HepG2 (cell line): ENCODE data around the gene DNMT3A. TPM values are rescaled to one million over a fixed set of nuclear protein-coding genes. Genes with fewer than 3 reads are reported as not detected.

ENCODE experiments used
- AHR ChIP-seq: IDR thresholded peaks from 2 replicates; pipeline ENCODE4 v1.6.1; 2018; ENCODE audit warnings: missing genetic modification reagents, missing compliant biosample characterization
- HDAC6 ChIP-seq: fragments of 200-600 bp; sonication (generic); IDR thresholded peaks from 2 replicates; pipeline ENCODE4 v1.7.0; 2017; ENCODE audit warnings: mild to moderate bottlenecking, antibody characterized with exemption, low read length, low read depth
- HMGA1 ChIP-seq: sonication (generic); formaldehyde crosslinking; conservative IDR thresholded peaks from 2 replicates; pipeline ENCODE4 v1.4.0; 2020; ENCODE audit warnings: missing genetic modification reagents
- MAFK ChIP-seq, 2 experiments: IDR thresholded peaks in 1 of 2; conservative IDR thresholded peaks in 1 of 2; 2 replicates each; pipeline ENCODE4 v1.6.1; 2011; ENCODE audit warnings: improper control_type of control experiment in 2 of 2, low read length in 2 of 2
- MTERF4 ChIP-seq: sonication (generic); formaldehyde crosslinking; IDR thresholded peaks from 2 replicates; pipeline ENCODE4 v1.8.0; 2023; ENCODE audit warnings: mild to moderate bottlenecking, missing genetic modification reagents
- NFE2L1 ChIP-seq: sonication (generic); formaldehyde crosslinking; IDR thresholded peaks from 2 replicates; pipeline ENCODE4 v1.4.0; 2020; ENCODE audit warnings: missing genetic modification reagents, mild to moderate bottlenecking, borderline replicate concordance
- PBX3 ChIP-seq: sonication (generic); formaldehyde crosslinking; IDR thresholded peaks from 2 replicates; pipeline ENCODE4 v1.8.1; 2023; ENCODE audit warnings: missing genetic modification reagents, inconsistent platforms, borderline replicate concordance
- ZFX ChIP-seq: sonication (generic); formaldehyde crosslinking; IDR thresholded peaks from 2 replicates; pipeline ENCODE4 v1.4.0; 2020; ENCODE audit warnings: mild to moderate bottlenecking, low read depth, missing genetic modification reagents, moderate library complexity
- ZNF274 ChIP-seq: sonication (generic); formaldehyde crosslinking; IDR thresholded peaks from 2 replicates; pipeline ENCODE4 v1.5.1; 2020; ENCODE audit warnings: mild to moderate bottlenecking, missing genetic modification reagents
- ZNF780A ChIP-seq: sonication (generic); formaldehyde crosslinking; IDR thresholded peaks from 2 replicates; pipeline ENCODE4 v1.8.0; 2022; ENCODE audit warnings: mild to moderate bottlenecking, missing genetic modification reagents, moderate library complexity
- polyA plus RNA-seq, 8 experiments: library from polyadenylated mRNA; depleted of rRNA in 3 of 8; stranded (reverse) in 7 of 8; unstranded in 1 of 8; fragments of >200 nt; fragmentation: Illumina TruSeq in 4 of 8; extraction: Trizol in 4 of 8; gene quantifications; 2 replicates each; pipeline versions ENCODE4 v1.2.1 to v1.2.3, GENCODE V29; 2011 to 2016; ENCODE audit warnings: low read depth in 4 of 8, missing spikeins in 1 of 8, mixed read lengths in 1 of 8; ENCODE audit not compliant: insufficient read depth in 1 of 8
- total RNA-seq, 5 experiments: library from RNA; depleted of rRNA; stranded (reverse); fragments of >200 nt; fragmentation: Illumina TruSeq; extraction: Trizol; gene quantifications; 2 replicates each; pipeline ENCODE4 v1.2.3, GENCODE V29; 2016; ENCODE audit warnings: low read depth in 1 of 5
- TF ChIP-seq, protein P1 (sequence below): sonication (generic); formaldehyde crosslinking; IDR thresholded peaks from 2 replicates; pipeline ENCODE4 v1.4.0; 2020; ENCODE audit warnings: missing genetic modification reagents
- TF ChIP-seq, protein P2 (sequence below): sonication (generic); formaldehyde crosslinking; IDR thresholded peaks from 2 replicates; pipeline ENCODE4 v1.4.0; 2020; ENCODE audit warnings: mild to moderate bottlenecking, missing genetic modification reagents
- TF ChIP-seq, protein P3 (sequence below): sonication (generic); formaldehyde crosslinking; IDR thresholded peaks from 2 replicates; pipeline ENCODE4 v1.4.0; 2020; ENCODE audit warnings: missing genetic modification reagents, borderline replicate concordance
- TF ChIP-seq, protein P4 (sequence below): sonication (generic); formaldehyde crosslinking; IDR thresholded peaks from 2 replicates; pipeline ENCODE4 v1.8.0; 2022; ENCODE audit warnings: missing genetic modification reagents, low read depth, mild to moderate bottlenecking, borderline replicate concordance
- TF ChIP-seq, protein P5 (sequence below): sonication (generic); formaldehyde crosslinking; IDR thresholded peaks from 2 replicates; pipeline ENCODE4 v1.8.1; 2023; ENCODE audit warnings: mild to moderate bottlenecking, missing genetic modification reagents

DNMT3A gene
- total and polyA plus RNA-seq, 2 of the 13 experiments (the other 11 are each of a cell fraction or from before 2014, with no cell fraction given) = 14.7 to 29.1 TPM

GRCh38 chr2:25340181-25340921, 1.4 kb downstream of the DNMT3A start (continued):
- TF ChIP-seq MTERF4 (no peak), AHR (CRISPR knock-in tag) (peak; percentile 73; the same call in 1 of the 2 replicates), HDAC6 (no peak), MAFK (conservative IDR thresholded peaks at IDR 0.05 in 1 of 2, IDR thresholded peaks at IDR 0.05 in 1 of 2; ENCODE audit: low read length in 2 of 2) (no peak), HMGA1 (CRISPR knock-in tag) (no peak), NFE2L1 (CRISPR knock-in tag) (no peak), PBX3 (CRISPR knock-in tag) (no peak), ZNF780A (CRISPR knock-in tag) (no peak), ZFX (CRISPR knock-in tag) (peak; percentile 12; the same call in 1 of the 2 replicates), ZNF274 (no peak)
- TF ChIP-seq, protein P1, sequence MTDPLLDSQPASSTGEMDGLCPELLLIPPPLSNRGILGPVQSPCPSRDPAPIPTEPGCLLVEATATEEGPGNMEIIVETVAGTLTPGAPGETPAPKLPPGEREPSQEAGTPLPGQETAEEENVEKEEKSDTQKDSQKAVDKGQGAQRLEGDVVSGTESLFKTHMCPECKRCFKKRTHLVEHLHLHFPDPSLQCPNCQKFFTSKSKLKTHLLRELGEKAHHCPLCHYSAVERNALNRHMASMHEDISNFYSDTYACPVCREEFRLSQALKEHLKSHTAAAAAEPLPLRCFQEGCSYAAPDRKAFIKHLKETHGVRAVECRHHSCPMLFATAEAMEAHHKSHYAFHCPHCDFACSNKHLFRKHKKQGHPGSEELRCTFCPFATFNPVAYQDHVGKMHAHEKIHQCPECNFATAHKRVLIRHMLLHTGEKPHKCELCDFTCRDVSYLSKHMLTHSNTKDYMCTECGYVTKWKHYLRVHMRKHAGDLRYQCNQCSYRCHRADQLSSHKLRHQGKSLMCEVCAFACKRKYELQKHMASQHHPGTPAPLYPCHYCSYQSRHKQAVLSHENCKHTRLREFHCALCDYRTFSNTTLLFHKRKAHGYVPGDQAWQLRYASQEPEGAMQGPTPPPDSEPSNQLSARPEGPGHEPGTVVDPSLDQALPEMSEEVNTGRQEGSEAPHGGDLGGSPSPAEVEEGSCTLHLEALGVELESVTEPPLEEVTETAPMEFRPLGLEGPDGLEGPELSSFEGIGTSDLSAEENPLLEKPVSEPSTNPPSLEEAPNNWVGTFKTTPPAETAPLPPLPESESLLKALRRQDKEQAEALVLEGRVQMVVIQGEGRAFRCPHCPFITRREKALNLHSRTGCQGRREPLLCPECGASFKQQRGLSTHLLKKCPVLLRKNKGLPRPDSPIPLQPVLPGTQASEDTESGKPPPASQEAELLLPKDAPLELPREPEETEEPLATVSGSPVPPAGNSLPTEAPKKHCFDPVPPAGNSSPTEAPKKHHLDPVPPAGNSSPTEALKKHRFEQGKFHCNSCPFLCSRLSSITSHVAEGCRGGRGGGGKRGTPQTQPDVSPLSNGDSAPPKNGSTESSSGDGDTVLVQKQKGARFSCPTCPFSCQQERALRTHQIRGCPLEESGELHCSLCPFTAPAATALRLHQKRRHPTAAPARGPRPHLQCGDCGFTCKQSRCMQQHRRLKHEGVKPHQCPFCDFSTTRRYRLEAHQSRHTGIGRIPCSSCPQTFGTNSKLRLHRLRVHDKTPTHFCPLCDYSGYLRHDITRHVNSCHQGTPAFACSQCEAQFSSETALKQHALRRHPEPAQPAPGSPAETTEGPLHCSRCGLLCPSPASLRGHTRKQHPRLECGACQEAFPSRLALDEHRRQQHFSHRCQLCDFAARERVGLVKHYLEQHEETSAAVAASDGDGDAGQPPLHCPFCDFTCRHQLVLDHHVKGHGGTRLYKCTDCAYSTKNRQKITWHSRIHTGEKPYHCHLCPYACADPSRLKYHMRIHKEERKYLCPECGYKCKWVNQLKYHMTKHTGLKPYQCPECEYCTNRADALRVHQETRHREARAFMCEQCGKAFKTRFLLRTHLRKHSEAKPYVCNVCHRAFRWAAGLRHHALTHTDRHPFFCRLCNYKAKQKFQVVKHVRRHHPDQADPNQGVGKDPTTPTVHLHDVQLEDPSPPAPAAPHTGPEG (CRISPR knock-in tag) = no peak
- TF ChIP-seq, protein P2, sequence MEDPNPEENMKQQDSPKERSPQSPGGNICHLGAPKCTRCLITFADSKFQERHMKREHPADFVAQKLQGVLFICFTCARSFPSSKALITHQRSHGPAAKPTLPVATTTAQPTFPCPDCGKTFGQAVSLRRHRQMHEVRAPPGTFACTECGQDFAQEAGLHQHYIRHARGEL (CRISPR knock-in tag) = no peak
- TF ChIP-seq, protein P3, sequence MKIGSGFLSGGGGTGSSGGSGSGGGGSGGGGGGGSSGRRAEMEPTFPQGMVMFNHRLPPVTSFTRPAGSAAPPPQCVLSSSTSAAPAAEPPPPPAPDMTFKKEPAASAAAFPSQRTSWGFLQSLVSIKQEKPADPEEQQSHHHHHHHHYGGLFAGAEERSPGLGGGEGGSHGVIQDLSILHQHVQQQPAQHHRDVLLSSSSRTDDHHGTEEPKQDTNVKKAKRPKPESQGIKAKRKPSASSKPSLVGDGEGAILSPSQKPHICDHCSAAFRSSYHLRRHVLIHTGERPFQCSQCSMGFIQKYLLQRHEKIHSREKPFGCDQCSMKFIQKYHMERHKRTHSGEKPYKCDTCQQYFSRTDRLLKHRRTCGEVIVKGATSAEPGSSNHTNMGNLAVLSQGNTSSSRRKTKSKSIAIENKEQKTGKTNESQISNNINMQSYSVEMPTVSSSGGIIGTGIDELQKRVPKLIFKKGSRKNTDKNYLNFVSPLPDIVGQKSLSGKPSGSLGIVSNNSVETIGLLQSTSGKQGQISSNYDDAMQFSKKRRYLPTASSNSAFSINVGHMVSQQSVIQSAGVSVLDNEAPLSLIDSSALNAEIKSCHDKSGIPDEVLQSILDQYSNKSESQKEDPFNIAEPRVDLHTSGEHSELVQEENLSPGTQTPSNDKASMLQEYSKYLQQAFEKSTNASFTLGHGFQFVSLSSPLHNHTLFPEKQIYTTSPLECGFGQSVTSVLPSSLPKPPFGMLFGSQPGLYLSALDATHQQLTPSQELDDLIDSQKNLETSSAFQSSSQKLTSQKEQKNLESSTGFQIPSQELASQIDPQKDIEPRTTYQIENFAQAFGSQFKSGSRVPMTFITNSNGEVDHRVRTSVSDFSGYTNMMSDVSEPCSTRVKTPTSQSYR (CRISPR knock-in tag) = 0 out of 2 replicates have a peak, but pooled peaks have one; percentile 40
- TF ChIP-seq, protein P4, sequence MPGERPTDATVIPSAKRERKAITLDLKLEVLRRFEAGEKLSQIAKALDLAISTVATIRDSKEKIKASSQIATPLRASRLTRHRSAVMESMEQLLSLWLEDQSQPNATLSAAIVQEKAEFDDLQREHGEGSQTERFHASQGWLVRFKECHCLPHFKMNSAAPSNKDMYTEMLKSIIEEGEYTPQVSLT (CRISPR knock-in tag) = no peak
- TF ChIP-seq, protein P5, sequence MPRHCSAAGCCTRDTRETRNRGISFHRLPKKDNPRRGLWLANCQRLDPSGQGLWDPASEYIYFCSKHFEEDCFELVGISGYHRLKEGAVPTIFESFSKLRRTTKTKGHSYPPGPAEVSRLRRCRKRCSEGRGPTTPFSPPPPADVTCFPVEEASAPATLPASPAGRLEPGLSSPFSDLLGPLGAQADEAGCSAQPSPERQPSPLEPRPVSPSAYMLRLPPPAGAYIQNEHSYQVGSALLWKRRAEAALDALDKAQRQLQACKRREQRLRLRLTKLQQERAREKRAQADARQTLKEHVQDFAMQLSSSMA (CRISPR knock-in tag) = no peak
